B cell (primary cell): ENCODE measurements around the gene SERINC1. TPM values are rescaled to one million over a fixed set of nuclear protein-coding genes. Genes with fewer than 3 reads are reported as not detected.

Experiments
- ATAC-seq: fragments of 200-7000 bp; cut with Tn5 transposase; one replicate; pipeline ENCODE4 v1.10.0; 2021; ENCODE audit warnings: low read depth, mild to moderate bottlenecking, moderate number of reproducible peaks, moderate library complexity
- CTCF ChIA-PET: fragments of 350-600 bp; sonication (Branson Sonifier 250); formaldehyde crosslinking; loops from one replicate; lab custom pipeline; 2021; ENCODE audit warnings: antibody characterized with exemption, inconsistent platforms; lab: Charles Lee
- POLR2A ChIA-PET: fragments of 350-600 bp; sonication (Branson Sonifier 250); formaldehyde crosslinking; loops from one replicate; lab custom pipeline; 2021; ENCODE audit warnings: antibody characterized with exemption; lab: Charles Lee
- DNase-seq: peaks from one replicate; pipeline ENCODE4 v3.0.0; 2013
- H2AFZ ChIP-seq: 2 replicates; pipeline ENCODE4 v1.6.1; 2012; ENCODE audit warnings: mild to moderate bottlenecking, low read depth, low read length; ENCODE audit not compliant: insufficient read depth, poor library complexity, severe bottlenecking
- H3K27ac ChIP-seq, 2 donors: 1 replicate in 1 of 2; 2 replicates in 1 of 2; pipeline ENCODE4 v1.5.1; 2012 to 2013; ENCODE audit warnings: low read length in 2 of 2, mild to moderate bottlenecking in 2 of 2, moderate library complexity in 1 of 2
- H3K27me3 ChIP-seq, 4 experiments: fragments of 200-600 bp in 1 of 4; sonication (generic) in 1 of 4; replicated peaks in 1 of 4; 1 replicate in 2 of 4; 2 replicates in 2 of 4; pipeline versions ENCODE4 v1.6.1 to v1.7.0; 2013 to 2016; ENCODE audit warnings: low read length in 3 of 4, mild to moderate bottlenecking in 2 of 4, mixed read lengths in 1 of 4, moderate library complexity in 1 of 4; ENCODE audit not compliant: insufficient read depth in 4 of 4, control insufficient read depth in 3 of 4; ENCODE audit errors: control extremely low read depth in 1 of 4
- H3K36me3 ChIP-seq, 2 experiments: replicated peaks in 1 of 2; 1 replicate in 1 of 2; 2 replicates in 1 of 2; pipeline versions ENCODE4 v1.6.1 to v1.7.1; 2013; ENCODE audit warnings: low read length in 1 of 2; ENCODE audit not compliant: insufficient read depth in 2 of 2, control insufficient read depth in 1 of 2; ENCODE audit errors: control extremely low read depth in 1 of 2, extremely low read depth in 1 of 2
- H3K4me1 ChIP-seq, 2 donors: fragments of 200-600 bp in 1 of 2; sonication (generic) in 1 of 2; 1 replicate in 1 of 2; 2 replicates in 1 of 2; pipeline versions ENCODE4 v1.5.1 to v1.6.1; 2013 to 2017; ENCODE audit warnings: low read length in 2 of 2; ENCODE audit not compliant: control insufficient read depth in 2 of 2, insufficient read depth in 2 of 2
- H3K4me2 ChIP-seq: replicated peaks from 2 replicates; pipeline ENCODE3; 2012; ENCODE audit warnings: mild to moderate bottlenecking, low read depth, low read length; ENCODE audit not compliant: poor library complexity, severe bottlenecking
- H3K4me3 ChIP-seq, 5 experiments: fragments of 200-600 bp in 1 of 5; sonication (generic) in 1 of 5; 1 replicate in 3 of 5; 2 replicates in 2 of 5; pipeline versions ENCODE4 v1.5.1 to v1.7.0; 2011 to 2016; ENCODE audit warnings: low read length in 4 of 5, mild to moderate bottlenecking in 4 of 5, low read depth in 2 of 5, control low read depth in 1 of 5, moderate library complexity in 1 of 5; ENCODE audit not compliant: insufficient read depth in 1 of 5; ENCODE audit errors: control extremely low read depth in 1 of 5, extremely low read depth in 1 of 5
- H3K79me2 ChIP-seq: fragments of 200-600 bp; sonication (generic); one replicate; pipeline ENCODE4 v1.6.0; 2016; ENCODE audit warnings: low read length; ENCODE audit not compliant: control insufficient read depth, insufficient read depth
- H3K9ac ChIP-seq: fragments of 200-600 bp; sonication (generic); 2 replicates; pipeline ENCODE4 v1.6.1; 2017; ENCODE audit warnings: mild to moderate bottlenecking, low read length, moderate library complexity
- H3K9me3 ChIP-seq, 3 donors: one replicate each; pipeline versions ENCODE4 v1.6.1 to v1.7.1; 2013; ENCODE audit warnings: low read length in 2 of 3; ENCODE audit not compliant: control insufficient read depth in 2 of 3, insufficient read depth in 1 of 3; ENCODE audit errors: control extremely low read depth in 1 of 3
- H4K20me1 ChIP-seq: 2 replicates; pipeline ENCODE4 v1.6.0; 2012; ENCODE audit warnings: mild to moderate bottlenecking, low read length; ENCODE audit not compliant: insufficient read depth, control insufficient read depth, poor library complexity, severe bottlenecking
- H3K27ac Mint-ChIP-seq: one replicate; pipeline ENCODE4 v1.8.0; 2021; ENCODE audit warnings: mixed read lengths
- H3K27me3 Mint-ChIP-seq: one replicate; pipeline ENCODE4 v1.8.0; 2021; ENCODE audit warnings: mixed read lengths
- H3K4me1 Mint-ChIP-seq: one replicate; pipeline ENCODE4 v1.8.0; 2021; ENCODE audit warnings: mixed read lengths
- H3K4me3 Mint-ChIP-seq: one replicate; pipeline ENCODE4 v1.8.0; 2021; ENCODE audit warnings: mixed read lengths
- H3K9me3 Mint-ChIP-seq: one replicate; pipeline ENCODE4 v1.8.0; 2022; ENCODE audit warnings: mixed read lengths; ENCODE audit not compliant: insufficient read depth
- CTCF ChIP-seq: fragments of 200-600 bp; IDR thresholded peaks from one replicate; pipeline ENCODE4 v1.8.0; 2022; ENCODE audit warnings: antibody characterized with exemption, mild to moderate bottlenecking
- EZH2 ChIP-seq: IDR thresholded peaks from 2 replicates; pipeline ENCODE4 v1.6.1; 2012; ENCODE audit warnings: borderline replicate concordance, low read depth, mild to moderate bottlenecking, moderate library complexity, low read length; ENCODE audit not compliant: insufficient read depth, poor library complexity, severe bottlenecking
- WGBS: methylation state at CpG from one replicate; pipeline ENCODE4 v1.1.5; 2013; ENCODE audit warnings: missing lambda C conversion rate; ENCODE audit not compliant: insufficient coverage; 5-methylcytosine and 5-hydroxymethylcytosine counted together
- intact Hi-C: fragments of 100-400 bp; cut with micrococcal nuclease; formaldehyde crosslinking; loops from one replicate; pipeline ENCODE4 v1.10.0; 2022
- polyA plus RNA-seq: library from polyadenylated mRNA; depleted of rRNA; stranded (reverse); fragments of >200 nt; gene quantifications from 2 replicates; pipeline ENCODE4 v1.2.3, GENCODE V29; 2012
- total RNA-seq, 2 donors: library from RNA; stranded (reverse); fragments of 120-200 nt in 1 of 2; gene quantifications; 1 replicate in 1 of 2; 2 replicates in 1 of 2; pipeline versions ENCODE4 v1.2.3 to v1.2.4, GENCODE V29; 2013 to 2022

The SERINC1 gene
- total and polyA plus RNA-seq, 2 donors (not counting 1 experiment from before 2014, with no cell fraction given): 17.2 to 92.1 TPM

- Mint-ChIP-seq H3K4me3 (no peak overlapping the region), H3K4me1 (no peaks in the 10 kb centered on the region), H3K27ac (no peak overlapping the region), H3K9me3 (no peaks in the 10 kb centered on the region), H3K27me3 (no peaks in the 10 kb centered on the region)
- Histone ChIP-seq H3K9ac (no peak overlapping the region), H4K20me1 (no peaks in the 10 kb centered on the region), H2AFZ (no peak overlapping the region), H3K79me2 (no peaks in the 10 kb centered on the region), H3K4me3 (no peak overlapping the region), H3K36me3 (peaks cover 8 to 21% of the 10 kb centered on the region in 2 experiments), H3K9me3 (no peaks in the 10 kb centered on the region), H3K4me1 (no peaks in the 10 kb centered on the region), H3K27ac (no peak overlapping the region), H3K27me3 (no peaks in the 10 kb centered on the region), H3K4me2 (no peak overlapping the region)
- TF ChIP-seq CTCF: no peak
- TF ChIP-seq EZH2: no peak
- no peak for DNase-seq
- POLR2A ChIA-PET: interaction anchor here (0.5 kb wide), 1 partner anchor 1358 kb away, joined by 4 read pairs; no protein-coding TSS in a partner anchor
- intact Hi-C loops: no loop called here
- CTCF ChIA-PET: interaction anchor here (1.5 kb wide), 1 partner anchor 21 kb away, joined by 3 read pairs; no protein-coding TSS in a partner anchor
- WGBS: no CpG with 5 or more reads among the region's 1 CpG
- no peak for ATAC-seq
These were observed 42.8 kb downstream of the SERINC1 start for GRCh38 chr6:122428781-122429180.

GRCh38 chr6:122426597-122426996 is 45.0 kb downstream of the SERINC1 start:
- 100% methylated on average over 1 of the region's 3 CpGs for WGBS
- Histone ChIP-seq H3K27ac (no peak overlapping the region), H3K9ac (no peak overlapping the region), H3K4me3 (no peak overlapping the region), H3K4me2 (no peak overlapping the region), H4K20me1 (no peaks in the 10 kb centered on the region), H3K9me3 (no peaks in the 10 kb centered on the region), H3K79me2 (no peaks in the 10 kb centered on the region), H3K36me3 (peaks cover 6 to 18% of the 10 kb centered on the region in 2 experiments), H2AFZ (no peak overlapping the region), H3K27me3 (no peaks in the 10 kb centered on the region), H3K4me1 (no peaks in the 10 kb centered on the region)
- CTCF ChIA-PET: no interaction called here
- H3K9me3 Mint-ChIP-seq: no peaks in the 10 kb centered on the region
- POLR2A ChIA-PET: no interaction called here
- H3K27ac Mint-ChIP-seq: no peak overlapping the region
- H3K27me3 Mint-ChIP-seq: no peaks in the 10 kb centered on the region
- H3K4me1 Mint-ChIP-seq: no peaks in the 10 kb centered on the region
- no peak for ATAC-seq
- DNase-seq: no peak
- TF ChIP-seq EZH2: no peak
- TF ChIP-seq CTCF: no peak
- no peak overlapping the region for H3K4me3 Mint-ChIP-seq
- intact Hi-C loops: no loop called here
